Left kidney (tissue), 8 donors: Measurements from ENCODE around the gene CD300H. TPM values are rescaled to one million over a fixed set of nuclear protein-coding genes. Genes with fewer than 3 reads are reported as not detected.

Experiments
- DNase-seq: peaks from one replicate; pipeline ENCODE4 v3.0.0-alpha.2; 2013
- long read RNA-seq, 8 donors: transcript quantifications; one replicate each; lab custom pipeline, GENCODE V29; 2026
- polyA plus RNA-seq: library from polyadenylated mRNA; unstranded; fragments of 120-200 nt; gene quantifications from one replicate; pipeline ENCODE4 v1.2.1, GENCODE V29; 2013; ENCODE audit not compliant: insufficient read length

Gene CD300H
- not detected for polyA plus RNA-seq
- long read RNA-seq, donor 1 = 0 reads
- long read RNA-seq, donor 2 = 0 reads
- long read RNA-seq, donor 3 = 0 reads
- long read RNA-seq, donor 4 = 0 reads
- long read RNA-seq, donor 5 = 0 reads
- long read RNA-seq, donor 6 = 0 reads
- long read RNA-seq, donor 7 = 0 reads
- long read RNA-seq, donor 8 = 0 reads

- DNase-seq = no peak
These were observed at the start of gene CD300H for GRCh38 chr17:74567397-74567796. Gene CD300H (minus strand): TSS chr17:74567509.

GRCh38 chr17:74616696-74617095 is 49.4 kb upstream of the CD300H start:
- no peak for DNase-seq

- no peak for DNase-seq
These were observed 44.7 kb upstream of the CD300H start for GRCh38 chr17:74612046-74612445.

- DNase-seq = peak; percentile 63
These were observed 42.8 kb upstream of the CD300H start for GRCh38 chr17:74610108-74610507.

- DNase-seq = no peak
These were observed 41.2 kb upstream of the CD300H start for GRCh38 chr17:74608511-74608910.

GRCh38 chr17:74607221-74607620 is 39.9 kb upstream of the CD300H start:
- no peak for DNase-seq

- DNase-seq = no peak
These were observed 38.7 kb upstream of the CD300H start for GRCh38 chr17:74606050-74606449.

GRCh38 chr17:74605361-74605760 is 38.1 kb upstream of the CD300H start:
- DNase-seq = no peak

GRCh38 chr17:74604761-74605160 is 37.5 kb upstream of the CD300H start:
- no peak for DNase-seq

GRCh38 chr17:74604200-74604599 is 36.9 kb upstream of the CD300H start:
- no peak for DNase-seq

- DNase-seq = no peak
These were observed 36.4 kb upstream of the CD300H start for GRCh38 chr17:74603746-74604145.

GRCh38 chr17:74603037-74603635 is 35.8 kb upstream of the CD300H start:
- no peak for DNase-seq

GRCh38 chr17:74601944-74602572 is 34.7 kb upstream of the CD300H start:
- peak; percentile 20 for DNase-seq

GRCh38 chr17:74599448-74599939 is 32.2 kb upstream of the CD300H start:
- no peak for DNase-seq

- no peak for DNase-seq
These were observed 31.7 kb upstream of the CD300H start for GRCh38 chr17:74599023-74599399.

- no peak for DNase-seq
These were observed 31.2 kb upstream of the CD300H start for GRCh38 chr17:74598346-74599022.

- no peak for DNase-seq
These were observed 29.9 kb upstream of the CD300H start for GRCh38 chr17:74597069-74597790.

GRCh38 chr17:74595037-74595750 is 27.9 kb upstream of the CD300H start:
- DNase-seq = no peak

- DNase-seq = no peak
These were observed 25.0 kb upstream of the CD300H start, which contains the start of gene CD300LD for GRCh38 chr17:74592087-74592990. Gene CD300LD (minus strand): TSS chr17:74592283. CDS start chr17:74592202, 81 bp downstream.

- DNase-seq = no peak
These were observed 24.2 kb upstream of the CD300H start for GRCh38 chr17:74591503-74591902.
